ENCODE measurements around the gene KCNG2. TPM values are rescaled to one million over a fixed set of nuclear protein-coding genes. Genes with fewer than 3 reads are reported as not detected.
"Not testable (repeated sequence)": the region's sequence is repeated elsewhere in the genome, so short reads cannot be mapped to it uniquely, and the experiment has no call there.

Gene KCNG2
- total RNA-seq, 4 donors from 2014 or later, result 0.41 to 6.7 TPM; not detected in 2

DNA sequence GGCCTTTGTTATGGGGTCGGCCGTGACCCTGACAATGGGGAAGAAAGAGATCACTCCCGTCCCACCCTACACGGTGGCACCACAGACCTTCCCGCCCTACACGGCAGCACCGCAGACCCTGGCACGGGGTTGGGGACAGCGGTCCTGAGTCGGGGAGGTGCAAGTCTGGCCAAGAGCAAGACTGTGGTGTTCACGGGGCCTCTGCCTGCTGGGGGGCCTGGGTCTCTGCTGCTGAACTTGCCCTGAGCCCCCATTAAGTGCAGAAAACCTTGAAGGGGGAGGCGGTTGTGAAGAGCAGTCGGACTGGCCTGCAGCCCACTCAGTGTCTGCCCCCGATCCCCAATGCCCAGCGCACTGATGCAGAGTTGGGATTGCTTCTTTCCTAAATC is 77.8 kb downstream of the KCNG2 start:
- Histone ChIP-seq H3K9me3 (no peaks in the 10 kb centered on the region), H3K27me3 (peaks cover 14% of the 10 kb centered on the region), H3K4me1 (no peaks in the 10 kb centered on the region), H3K27ac (no peak overlapping the region), H3K36me3 (no peaks in the 10 kb centered on the region), H3K4me3 (no peak overlapping the region)
- no peak for DNase-seq
- no peak for TF ChIP-seq POLR2AphosphoS5 (IDR thresholded peaks at IDR 0.05)
- no peak for TF ChIP-seq POLR2A (IDR thresholded peaks at IDR 0.05)
- no peak for TF ChIP-seq EP300 (IDR thresholded peaks at IDR 0.05; ENCODE audit: low read depth)
- TF ChIP-seq, protein P1, sequence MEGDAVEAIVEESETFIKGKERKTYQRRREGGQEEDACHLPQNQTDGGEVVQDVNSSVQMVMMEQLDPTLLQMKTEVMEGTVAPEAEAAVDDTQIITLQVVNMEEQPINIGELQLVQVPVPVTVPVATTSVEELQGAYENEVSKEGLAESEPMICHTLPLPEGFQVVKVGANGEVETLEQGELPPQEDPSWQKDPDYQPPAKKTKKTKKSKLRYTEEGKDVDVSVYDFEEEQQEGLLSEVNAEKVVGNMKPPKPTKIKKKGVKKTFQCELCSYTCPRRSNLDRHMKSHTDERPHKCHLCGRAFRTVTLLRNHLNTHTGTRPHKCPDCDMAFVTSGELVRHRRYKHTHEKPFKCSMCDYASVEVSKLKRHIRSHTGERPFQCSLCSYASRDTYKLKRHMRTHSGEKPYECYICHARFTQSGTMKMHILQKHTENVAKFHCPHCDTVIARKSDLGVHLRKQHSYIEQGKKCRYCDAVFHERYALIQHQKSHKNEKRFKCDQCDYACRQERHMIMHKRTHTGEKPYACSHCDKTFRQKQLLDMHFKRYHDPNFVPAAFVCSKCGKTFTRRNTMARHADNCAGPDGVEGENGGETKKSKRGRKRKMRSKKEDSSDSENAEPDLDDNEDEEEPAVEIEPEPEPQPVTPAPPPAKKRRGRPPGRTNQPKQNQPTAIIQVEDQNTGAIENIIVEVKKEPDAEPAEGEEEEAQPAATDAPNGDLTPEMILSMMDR (IDR thresholded peaks at IDR 0.05), result no peak
- intact Hi-C loops (cut with DNase I; ENCODE audit: low total_unique reads), result no loop called here
- in situ Hi-C loops (cut with MboI; ENCODE audit: low pct_ligation_motif_present in 1 of 4, low pct_unique_long_range_greater_than_20kb in 1 of 4, low sequenced_read_pairs in 3 of 4), result no loop called here
- 80 to 96% methylated on average over 1 to 15 of the region's 15 CpGs for WGBS, 2 donors (ENCODE audit: low coverage in 1 of 2)

DNA sequence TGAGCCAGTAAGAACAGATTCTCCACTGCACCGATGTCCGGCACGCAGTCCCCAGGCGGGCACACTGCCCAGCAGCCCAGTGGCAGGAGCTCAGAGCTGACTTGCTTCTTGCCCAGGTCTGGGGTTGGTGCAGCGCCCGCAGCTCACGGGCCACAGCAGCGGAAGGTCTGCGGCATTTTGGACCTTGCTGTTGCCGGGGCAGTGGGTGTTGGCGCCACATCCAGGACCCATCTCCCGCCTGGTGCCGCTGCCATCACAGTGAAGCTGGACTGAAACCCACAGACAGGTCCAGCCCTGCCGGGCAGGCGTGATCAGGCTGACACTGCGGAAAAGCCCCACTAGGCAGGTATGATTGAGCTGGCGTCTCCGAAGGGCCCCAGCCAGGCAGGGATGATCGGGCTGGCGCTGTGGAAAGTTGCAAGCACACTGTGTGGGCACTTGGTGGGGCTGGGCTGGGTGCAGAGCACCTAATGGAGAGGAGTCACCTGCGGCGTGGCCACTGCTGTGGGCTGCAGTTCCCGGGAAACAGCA is 78.3 kb downstream of the KCNG2 start:
- Histone ChIP-seq H3K27ac (no peak overlapping the region), H3K4me1 (no peaks in the 10 kb centered on the region), H3K4me3 (no peak overlapping the region), H3K36me3 (no peaks in the 10 kb centered on the region), H3K9me3 (no peaks in the 10 kb centered on the region), H3K27me3 (peaks cover 14% of the 10 kb centered on the region)
- intact Hi-C loops (cut with DNase I; ENCODE audit: low total_unique reads) (no loop called here), in situ Hi-C loops (cut with MboI; ENCODE audit: low pct_ligation_motif_present in 1 of 4, low pct_unique_long_range_greater_than_20kb in 1 of 4, low sequenced_read_pairs in 3 of 4) (no loop called here)
- TF ChIP-seq POLR2A (IDR thresholded peaks at IDR 0.05) (no peak), POLR2AphosphoS5 (IDR thresholded peaks at IDR 0.05) (no peak), EP300 (IDR thresholded peaks at IDR 0.05; ENCODE audit: low read depth) (no peak)
- TF ChIP-seq, protein P1 (IDR thresholded peaks at IDR 0.05), result no peak
- no peak for DNase-seq
- WGBS, 2 donors (ENCODE audit: low coverage in 1 of 2), result 80% methylated on average over 23 of the region's 23 CpGs; no CpG with 5 or more reads in 1 of the 2 donors

DNA sequence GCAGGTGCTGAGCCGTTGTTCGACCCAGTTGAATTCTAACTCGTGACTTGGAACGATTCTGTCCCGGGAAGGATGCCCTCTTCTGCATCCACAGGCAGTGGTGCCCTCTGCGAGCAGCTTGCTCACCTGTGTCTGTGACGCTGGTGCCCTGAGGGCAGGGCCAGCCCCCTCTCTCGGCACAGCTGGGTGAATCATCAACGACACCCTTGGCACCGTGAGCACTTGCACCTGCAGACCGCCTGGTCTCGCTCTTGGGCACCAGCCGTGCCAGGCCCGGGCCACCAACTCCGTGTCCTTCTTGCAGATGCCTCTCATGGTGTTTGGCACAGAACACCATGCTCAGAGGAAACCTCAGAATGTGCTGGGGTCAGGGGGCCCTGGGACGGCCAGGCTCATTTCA is 78.8 kb downstream of the KCNG2 start:
- 76% methylated on average over 16 of the region's 16 CpGs; no CpG with 5 or more reads in 1 of the 2 donors for WGBS, 2 donors (ENCODE audit: low coverage in 1 of 2)
- Histone ChIP-seq H3K9me3 (no peaks in the 10 kb centered on the region), H3K4me3 (no peak overlapping the region), H3K27me3 (peaks cover 14% of the 10 kb centered on the region), H3K36me3 (no peaks in the 10 kb centered on the region), H3K4me1 (no peaks in the 10 kb centered on the region), H3K27ac (no peak overlapping the region)
- in situ Hi-C loops (cut with MboI; ENCODE audit: low pct_ligation_motif_present in 1 of 4, low pct_unique_long_range_greater_than_20kb in 1 of 4, low sequenced_read_pairs in 3 of 4), result no loop called here
- intact Hi-C loops (cut with DNase I; ENCODE audit: low total_unique reads), result no loop called here
- DNase-seq, result no peak
- TF ChIP-seq EP300 (IDR thresholded peaks at IDR 0.05; ENCODE audit: low read depth) (no peak), POLR2A (IDR thresholded peaks at IDR 0.05) (no peak), POLR2AphosphoS5 (IDR thresholded peaks at IDR 0.05) (no peak)
- TF ChIP-seq, protein P1 (IDR thresholded peaks at IDR 0.05), result no peak

DNA sequence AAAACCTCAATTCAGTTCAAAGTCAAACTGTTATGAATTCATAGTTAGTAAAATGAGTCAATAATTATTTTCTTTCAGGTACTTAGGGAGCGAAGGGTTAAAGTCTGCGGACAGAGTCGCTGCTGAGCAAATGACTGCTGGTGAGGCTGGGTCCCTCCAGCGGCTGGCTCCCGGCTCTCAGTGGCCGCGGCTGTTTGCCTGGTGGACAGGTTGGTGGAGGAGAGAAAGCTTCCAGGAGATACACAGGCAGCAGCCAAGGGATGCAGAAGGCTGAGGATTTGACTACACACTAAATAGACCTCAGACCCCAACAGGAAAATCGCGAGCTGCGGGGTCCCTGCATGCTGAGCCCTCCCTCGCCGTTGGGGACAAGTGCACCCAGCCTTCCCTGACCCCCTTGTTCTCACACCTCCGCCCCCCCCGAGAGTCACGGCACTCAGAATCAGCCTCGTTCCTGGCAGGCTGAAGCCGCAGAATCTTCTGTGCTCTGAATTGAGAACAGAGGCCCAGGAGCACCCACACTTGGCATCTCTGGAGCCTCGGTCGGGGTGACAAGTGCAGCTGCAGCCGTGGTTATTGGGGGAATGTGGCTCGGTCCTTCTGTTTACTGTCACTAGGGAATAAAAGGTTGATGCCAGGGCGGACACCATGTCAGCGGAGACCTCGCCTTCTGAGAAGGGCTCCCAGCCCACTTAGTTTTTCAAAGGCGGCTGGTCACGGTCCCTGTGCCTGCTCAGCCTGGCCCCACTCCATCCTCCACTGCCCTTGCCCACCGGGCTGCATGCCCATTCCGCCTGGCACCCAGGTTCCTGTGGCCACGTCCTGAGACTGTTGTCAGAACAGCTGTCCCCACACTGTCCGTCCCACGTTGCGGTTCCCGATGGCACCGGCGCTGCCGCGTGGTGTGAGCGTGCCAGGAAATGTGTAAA is 79.7 kb downstream of the KCNG2 start:
- in situ Hi-C loops (cut with MboI; ENCODE audit: low pct_ligation_motif_present in 1 of 4, low pct_unique_long_range_greater_than_20kb in 1 of 4, low sequenced_read_pairs in 3 of 4) (no loop called here), intact Hi-C loops (cut with DNase I; ENCODE audit: low total_unique reads) (no loop called here)
- H3K36me3 ChIP-seq, result no peaks in the 10 kb centered on the region
- no peak overlapping the region for H3K4me3 ChIP-seq
- no peaks in the 10 kb centered on the region for H3K9me3 ChIP-seq
- 59% methylated on average over 5 to 38 of the region's 38 CpGs for WGBS, 2 donors (ENCODE audit: low coverage in 1 of 2)
- peaks cover 14% of the 10 kb centered on the region for H3K27me3 ChIP-seq
- DNase-seq, result no peak
- no peaks in the 10 kb centered on the region for H3K4me1 ChIP-seq
- TF ChIP-seq POLR2A (IDR thresholded peaks at IDR 0.05) (no peak), EP300 (IDR thresholded peaks at IDR 0.05; ENCODE audit: low read depth) (no peak), POLR2AphosphoS5 (IDR thresholded peaks at IDR 0.05) (no peak)
- TF ChIP-seq, protein P1 (IDR thresholded peaks at IDR 0.05), result no peak
- no peak overlapping the region for H3K27ac ChIP-seq

DNA sequence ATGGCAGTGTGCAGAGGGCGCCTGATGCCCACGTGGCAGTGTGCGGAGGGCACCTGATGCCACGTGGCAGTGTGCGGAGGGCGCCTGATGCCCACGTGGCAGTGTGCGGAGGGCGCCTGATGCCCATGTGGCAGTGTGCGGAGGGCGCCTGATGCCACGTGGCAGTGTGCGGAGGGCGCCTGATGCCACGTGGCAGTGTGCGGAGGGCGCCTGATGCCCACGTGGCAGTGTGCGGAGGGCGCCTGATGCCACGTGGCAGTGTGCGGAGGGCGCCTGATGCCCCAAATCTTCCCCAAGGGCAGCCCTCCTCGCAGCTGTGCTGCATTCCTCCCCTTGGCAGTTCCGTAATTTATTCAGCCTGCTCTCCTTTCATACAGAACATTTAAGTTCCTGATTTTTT is 80.5 kb downstream of the KCNG2 start:
- H3K36me3 ChIP-seq; H3K4me3 ChIP-seq; in situ Hi-C loops (cut with MboI; ENCODE audit: low pct_ligation_motif_present in 1 of 4, low pct_unique_long_range_greater_than_20kb in 1 of 4, low sequenced_read_pairs in 3 of 4); intact Hi-C loops (cut with DNase I; ENCODE audit: low total_unique reads); H3K27ac ChIP-seq; H3K27me3 ChIP-seq; H3K4me1 ChIP-seq; H3K9me3 ChIP-seq; DNase-seq: not testable (repeated sequence)
- 93% methylated on average over 24 of the region's 25 CpGs; no CpG with 5 or more reads in 1 of the 2 donors for WGBS, 2 donors (ENCODE audit: low coverage in 1 of 2)

All from transverse colon (tissue), 4 donors.